NCI-H2081 treated with DMSO at 0.1 percent for 48 hours (cell line): ENCODE results near the gene CAPN10.

Experiments
- DNase-seq: peaks from one replicate; lab custom pipeline; 2025; lab: John Stamatoyannopoulos, UW

The CAPN10 gene

DNA sequence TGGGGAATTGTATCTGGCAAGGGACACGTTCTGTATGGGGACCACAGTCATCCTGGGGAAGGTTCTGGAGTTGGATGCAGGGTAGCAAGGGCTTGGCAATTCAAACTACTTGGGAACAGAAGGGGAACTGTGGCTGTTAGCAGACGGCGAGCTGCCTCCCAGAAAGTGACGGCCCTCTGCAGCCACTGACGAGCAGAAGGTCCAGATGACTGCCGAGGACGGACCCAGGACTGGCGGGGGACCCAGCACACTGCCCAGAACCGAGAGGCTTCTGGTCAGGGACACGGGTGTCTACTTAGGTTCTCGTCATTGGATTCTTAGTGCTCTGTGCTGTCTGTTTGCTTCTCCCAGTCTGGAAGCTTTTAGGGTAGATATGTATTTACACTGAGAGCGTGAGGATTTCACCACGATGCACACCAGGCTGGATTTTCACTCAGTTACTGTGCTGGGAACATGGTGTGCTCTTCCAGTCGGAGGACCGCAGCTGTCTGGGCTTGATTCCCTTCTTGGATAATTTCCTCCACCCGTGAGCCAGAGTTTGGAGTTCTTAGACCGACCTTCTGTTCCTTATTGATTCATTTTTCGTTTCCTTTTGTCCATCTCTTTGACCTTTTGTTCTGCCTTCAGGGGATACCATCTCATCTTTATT lies 52.1 kb downstream of the CAPN10 start:
- no peak for DNase-seq

DNA sequence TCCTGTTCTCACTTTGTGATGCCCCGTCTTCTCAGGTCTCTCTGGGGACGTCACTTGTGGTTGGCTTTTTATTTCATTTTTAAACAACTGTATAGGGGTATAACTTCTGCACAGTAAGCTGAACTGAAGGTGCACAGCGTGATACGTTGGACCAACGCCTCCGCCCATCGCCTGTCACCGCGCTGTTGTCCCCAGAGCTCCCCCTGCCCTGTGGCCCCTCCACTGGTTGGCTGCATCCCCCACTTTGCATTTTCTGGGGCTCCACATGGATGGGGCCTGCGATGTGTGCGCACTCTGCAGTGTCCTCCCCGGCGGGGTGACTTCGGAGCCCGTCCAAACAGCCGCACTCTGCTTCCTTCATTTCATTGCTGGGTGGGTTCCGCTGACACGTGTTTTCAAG lies 53.0 kb downstream of the CAPN10 start:
- no peak for DNase-seq

DNA sequence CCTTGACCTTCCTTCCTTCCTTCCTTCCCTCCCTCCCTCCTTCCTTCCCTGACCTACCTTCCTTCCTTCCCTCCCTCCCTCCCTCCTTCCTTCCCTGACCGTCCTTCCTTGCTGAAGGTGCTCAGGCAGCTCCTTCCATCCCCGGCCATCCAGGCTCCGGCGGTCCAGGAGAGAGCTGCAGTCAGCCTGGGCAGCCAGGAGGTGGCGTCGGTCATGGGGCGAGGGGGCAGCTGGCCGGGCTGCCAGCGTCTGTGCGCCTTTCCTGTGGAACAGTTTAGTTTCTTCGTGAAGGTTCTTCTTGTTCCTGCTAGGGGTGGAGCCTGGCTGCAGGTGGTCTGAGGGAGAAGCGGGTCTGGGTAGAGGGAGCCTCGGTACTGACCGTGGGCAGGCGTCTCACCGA lies 54.4 kb downstream of the CAPN10 start:
- no peak for DNase-seq

DNA sequence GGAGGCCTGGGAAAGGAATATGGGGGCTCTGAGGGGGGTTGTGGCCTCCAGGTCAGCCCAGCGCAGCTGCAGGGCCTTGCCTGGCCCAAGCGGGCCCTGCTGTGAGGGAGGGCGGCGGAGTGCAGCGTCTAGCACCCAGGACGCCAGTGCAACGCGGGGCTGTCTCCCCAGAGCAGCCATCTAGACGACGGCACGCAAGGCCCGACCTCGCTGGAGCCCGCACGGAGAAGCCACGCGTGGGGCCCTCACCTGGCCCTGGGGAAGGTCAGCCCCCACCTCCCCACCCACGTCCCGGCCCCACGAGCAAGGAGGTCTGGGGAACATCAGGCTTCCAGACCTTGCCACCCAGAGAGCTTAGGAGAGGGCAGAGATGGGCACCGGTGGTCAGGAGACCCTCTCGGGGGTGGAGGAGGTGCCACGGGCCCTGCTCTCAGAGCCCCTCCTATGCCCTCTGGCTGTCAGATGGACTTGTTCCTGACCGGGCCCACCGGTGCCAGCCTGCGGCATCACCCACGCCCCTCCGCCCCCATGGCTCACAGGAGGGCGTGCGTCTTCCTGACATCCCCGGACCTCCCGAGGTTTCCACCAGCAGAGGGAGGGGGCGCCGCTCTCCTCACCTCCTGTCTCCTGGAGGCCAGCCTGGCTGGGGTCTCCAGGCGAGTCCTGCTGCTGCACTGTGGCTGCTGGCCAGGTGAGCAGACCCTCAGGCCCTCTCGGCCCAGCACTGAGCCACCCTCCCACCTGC lies 55.7 kb downstream of the CAPN10 start:
- no peak for DNase-seq

DNA sequence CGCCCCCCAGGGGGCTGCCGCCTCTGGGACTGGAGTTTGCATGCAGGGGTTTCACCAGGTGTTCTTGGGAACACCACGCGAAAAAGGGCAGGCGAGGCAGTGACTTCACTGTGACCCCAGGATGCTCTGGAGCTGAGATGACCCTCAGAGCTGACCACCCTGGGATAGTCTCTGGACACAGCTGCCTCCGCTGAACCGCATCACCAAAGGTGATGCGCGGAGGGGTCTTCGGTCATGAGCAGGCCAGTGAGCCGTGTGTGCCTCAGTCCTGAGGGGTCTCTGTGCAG lies 56.2 kb downstream of the CAPN10 start:
- no peak for DNase-seq

DNA sequence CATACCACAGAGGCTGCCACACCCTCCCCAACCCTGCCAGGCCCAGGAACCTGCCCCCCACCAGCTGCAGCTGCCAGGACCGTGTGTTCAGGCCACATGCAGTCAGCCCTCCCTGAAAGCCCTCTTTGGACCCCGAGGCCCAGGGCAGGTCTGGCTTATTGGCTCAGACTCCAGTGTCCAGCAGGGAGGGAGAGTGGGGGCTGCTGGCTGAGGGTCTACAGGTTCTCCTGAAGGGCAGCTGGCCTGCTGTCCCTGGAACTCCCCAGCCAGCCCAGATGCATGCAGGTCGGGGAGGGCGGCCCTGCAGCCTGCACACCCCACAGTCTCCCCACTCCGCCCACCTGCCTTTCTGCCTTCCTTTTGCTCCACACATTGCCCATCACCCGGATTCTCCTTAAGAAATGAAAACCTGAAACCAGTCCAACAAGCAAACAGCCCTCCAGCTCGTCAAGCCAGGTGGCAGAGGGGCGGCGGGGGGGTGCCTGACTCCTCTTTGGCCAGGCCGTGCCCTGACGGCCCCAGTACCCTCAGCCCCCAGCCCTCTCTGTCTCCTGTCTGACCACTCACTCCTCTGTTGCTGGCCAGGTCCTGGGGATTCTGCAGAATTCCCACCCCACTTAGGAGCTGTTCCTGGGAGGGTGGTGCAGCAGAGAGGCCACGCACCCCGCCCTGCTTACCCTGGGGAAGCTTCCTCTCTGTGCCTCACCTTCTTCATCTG lies 56.7 kb downstream of the CAPN10 start:
- no peak for DNase-seq

DNA sequence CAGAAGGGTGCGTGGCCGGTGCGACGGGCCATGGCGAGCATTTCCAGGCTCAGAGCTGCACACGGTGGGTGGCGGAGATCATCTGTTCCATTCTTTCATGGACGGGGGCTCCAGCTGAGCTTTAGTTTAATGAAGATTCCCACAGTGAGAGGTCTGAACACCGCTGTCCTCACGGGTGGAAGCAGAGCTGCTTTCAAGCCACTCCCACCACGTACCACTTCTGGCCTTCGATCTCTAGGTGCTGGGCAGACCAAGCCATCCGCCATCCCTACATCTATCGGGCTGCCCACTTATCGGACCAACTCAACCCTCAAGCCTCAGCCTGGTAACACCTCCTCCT lies 57.2 kb downstream of the CAPN10 start:
- no peak for DNase-seq

DNA sequence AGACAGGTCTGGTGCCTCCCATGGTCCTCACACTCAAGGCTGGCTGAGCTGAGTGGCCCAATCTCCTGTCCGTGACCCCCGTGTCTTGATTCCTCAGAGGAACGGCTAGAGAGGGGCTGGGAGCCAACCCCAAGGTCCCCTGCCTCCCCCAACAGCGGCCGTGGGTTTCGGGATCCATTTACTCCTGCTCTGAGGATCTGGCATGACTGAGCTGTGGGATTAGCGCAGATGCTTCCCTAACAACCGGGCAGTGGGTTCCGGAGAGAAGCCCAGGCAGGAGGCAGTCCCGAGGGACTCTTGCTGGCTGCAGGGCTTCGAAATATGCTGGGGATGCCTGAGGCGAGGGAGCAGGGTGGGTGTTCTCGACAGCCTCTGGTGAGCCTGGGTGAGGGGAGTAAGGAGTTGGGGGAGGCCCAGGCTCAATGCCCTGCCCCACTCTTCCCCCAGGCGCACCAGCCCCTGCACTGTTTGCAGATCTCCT lies 57.7 kb downstream of the CAPN10 start:
- DNase-seq, result no peak

DNA sequence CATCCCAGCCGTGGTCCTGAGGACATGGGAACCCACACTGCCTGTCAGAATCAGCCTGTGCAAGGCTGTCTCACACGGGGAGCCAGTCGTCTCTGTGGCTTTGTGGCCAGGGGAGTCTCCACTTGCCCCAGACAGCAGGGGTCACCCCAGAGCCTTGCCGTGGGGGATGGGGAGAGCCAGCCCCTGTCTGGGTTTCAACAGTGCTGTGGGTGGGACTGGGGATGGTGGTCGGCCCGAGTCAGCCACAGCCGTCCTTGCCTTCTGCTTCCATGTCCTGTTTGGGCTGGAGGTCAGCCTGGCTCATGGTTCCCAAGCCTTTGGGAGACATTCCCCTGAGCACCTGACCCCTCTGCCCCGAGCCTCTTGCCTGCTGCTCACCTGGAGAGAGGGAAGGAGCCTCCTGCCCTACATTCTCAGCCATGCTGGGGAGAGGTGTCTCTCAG lies 58.3 kb downstream of the CAPN10 start:
- DNase-seq, result no peak

DNA sequence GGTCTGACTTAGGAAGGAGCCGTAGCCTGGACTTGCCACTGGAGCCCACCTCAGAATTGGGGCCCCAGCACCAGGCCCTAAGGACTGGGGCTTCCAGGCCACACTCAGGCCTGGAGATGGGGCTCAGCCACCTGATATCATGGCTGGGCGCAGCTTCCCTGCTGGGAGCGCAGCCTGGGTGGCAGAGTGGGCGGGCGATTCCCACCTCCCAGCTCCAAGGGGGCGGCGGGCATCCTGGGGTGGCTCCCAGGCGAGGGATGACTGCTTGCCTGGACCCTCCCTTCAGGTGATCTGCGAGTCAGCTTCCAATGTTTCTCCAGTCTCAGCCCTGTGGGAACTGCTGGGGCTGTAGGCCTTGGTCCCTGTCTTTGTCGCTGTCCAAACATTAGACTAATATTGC lies 58.8 kb downstream of the CAPN10 start:
- no peak for DNase-seq

DNA sequence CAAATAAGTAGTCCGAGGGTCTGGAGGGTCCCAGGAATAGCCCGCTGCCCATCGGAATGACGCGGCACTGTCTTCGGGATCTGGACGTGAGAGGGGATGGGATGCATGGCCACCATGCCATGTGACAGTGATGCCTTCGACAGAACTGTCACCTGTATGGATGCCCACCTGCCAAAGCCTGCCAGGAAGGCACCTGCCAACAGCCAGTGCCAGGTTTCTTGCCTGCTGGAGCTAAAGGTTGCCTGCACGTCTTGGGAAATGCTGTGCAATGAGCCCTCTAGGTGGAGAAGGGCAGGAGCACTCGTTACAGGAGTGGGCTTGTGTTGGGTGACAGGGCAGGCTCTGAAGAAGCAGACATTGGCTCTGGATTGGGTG lies 59.3 kb downstream of the CAPN10 start:
- DNase-seq, result no peak

DNA sequence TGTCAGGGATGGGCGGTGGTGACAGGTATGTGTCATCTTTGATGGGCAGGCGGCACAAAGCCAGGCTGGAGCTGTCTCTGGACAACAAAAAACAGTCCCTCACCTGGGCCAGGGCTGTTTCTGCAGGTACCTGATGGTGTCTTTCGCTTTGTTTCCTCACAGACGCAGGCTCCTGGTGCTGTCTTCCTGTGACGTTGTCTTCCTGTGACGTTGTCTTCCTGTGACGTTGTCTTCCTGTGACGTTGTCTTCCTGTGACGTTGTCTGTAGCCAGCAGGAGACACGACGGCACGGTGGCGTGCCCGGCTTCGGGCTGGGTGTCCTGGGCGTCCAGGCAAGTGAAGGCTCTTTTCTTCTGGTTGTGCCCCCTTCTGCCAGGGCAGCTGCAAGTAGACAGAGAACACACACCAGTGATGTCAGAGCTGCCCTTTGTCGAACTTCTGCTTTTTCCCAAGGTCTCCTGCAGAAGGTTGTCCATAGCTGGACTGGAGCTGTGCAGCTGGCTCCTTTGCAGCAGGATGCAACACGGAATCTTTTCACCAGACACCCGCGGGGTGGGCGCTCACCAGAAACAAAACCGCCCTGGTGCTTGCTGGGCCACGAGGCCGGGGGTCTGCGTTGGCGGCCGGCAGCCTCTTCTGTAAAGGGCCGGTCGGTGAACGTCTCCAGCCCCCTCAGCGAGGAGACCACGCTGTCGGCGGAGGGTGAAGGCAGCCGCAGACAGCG lies 59.8 kb downstream of the CAPN10 start:
- no peak for DNase-seq

DNA sequence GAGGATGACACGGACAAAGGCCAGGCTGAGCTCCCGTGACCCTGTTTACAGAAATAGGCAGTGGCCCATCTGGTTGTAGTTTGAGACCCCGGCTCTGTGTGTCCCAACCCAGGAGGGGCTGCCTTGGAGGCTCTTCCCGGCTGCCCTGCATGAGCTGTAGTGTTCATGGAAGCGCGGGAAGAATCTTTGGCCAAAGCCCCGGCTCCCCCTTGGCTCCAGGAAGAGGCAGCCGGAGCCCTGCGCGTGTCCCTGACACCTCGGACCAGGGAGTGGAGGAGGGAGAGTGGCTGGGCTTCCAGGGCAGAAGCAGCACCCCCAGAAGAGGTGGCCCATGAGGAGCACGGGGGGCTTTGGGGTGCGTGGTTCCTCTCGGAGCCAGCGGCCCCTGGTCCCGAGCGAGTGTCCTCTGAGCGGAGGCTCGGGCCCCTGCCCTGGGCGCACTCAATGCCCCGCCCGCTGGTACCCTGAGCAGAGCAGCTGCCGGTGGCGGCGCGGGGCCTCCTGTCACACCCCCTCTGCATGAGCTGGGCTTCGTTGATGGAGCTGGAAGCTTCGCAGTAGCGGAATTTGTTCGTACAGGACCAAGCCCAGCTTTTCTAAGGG lies 60.5 kb downstream of the CAPN10 start:
- no peak for DNase-seq

DNA sequence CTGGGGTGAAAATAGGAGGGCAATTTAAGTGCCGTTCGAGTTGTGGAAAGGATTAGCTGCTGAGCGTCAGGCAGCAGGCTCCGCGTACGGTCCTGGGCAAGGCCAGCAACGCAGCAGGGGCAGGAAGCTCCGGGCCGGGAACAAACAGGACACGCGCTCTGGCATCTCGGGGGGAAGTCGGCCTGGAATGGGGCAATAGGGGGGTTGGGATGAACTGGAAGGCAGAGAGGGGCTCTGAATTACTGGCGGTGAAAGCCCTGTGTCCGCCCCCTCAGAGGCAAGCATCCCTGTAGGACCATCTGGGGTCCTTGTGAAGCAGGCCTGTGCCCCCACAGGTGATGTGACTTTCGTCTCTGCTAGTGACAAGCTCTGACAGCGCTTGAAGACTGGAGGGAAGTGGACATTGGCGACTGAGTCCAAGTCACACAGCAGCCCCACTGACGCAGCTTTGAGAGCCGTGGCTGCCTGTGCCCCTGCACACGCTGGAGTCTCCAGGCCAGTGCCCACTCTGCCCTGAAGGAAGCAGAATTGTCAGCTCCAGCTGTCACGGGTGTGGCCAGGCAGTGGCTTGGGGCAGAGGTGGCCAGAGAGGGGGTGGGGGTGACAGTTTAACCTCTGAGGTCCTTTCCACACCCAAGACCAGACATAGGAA lies 61.1 kb downstream of the CAPN10 start:
- no peak for DNase-seq

DNA sequence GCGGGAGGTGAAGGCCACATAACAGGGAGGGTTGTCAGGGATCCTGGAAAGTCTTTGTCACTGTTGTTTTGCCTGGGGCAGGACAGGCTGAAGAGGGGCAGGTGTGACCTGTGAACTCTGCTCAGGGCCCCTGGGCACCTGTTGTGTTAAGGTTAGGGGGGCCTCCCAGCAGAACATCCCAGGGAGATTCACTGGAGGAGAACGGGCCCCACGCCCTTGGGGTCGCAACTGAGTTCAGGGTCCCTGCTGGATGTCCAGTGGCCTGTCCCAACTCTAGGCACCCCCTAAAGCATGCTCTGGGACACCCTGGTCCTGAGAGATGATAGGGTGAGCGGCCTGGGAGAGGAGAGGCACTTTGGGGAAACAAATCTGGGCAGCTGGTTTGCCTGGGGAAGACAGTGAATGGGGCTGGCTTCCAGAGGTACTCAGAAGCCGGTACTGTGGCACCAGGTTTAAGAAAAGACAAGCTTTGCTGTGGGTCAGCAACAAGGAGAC lies 61.7 kb downstream of the CAPN10 start:
- no peak for DNase-seq
